Transverse colon (tissue), 4 donors: ENCODE measurements around the gene QPCT. TPM values are rescaled to one million over a fixed set of nuclear protein-coding genes. Genes with fewer than 3 reads are reported as not detected.

ENCODE experiments used
- DNase-seq: peaks from one replicate; pipeline ENCODE4 v3.0.0-alpha.2; 2019
- H3K27ac ChIP-seq, 4 donors: fragments of 200-600 bp; sonication (generic); 2 replicates each; pipeline ENCODE4 v1.5.1; 2016 to 2018; ENCODE audit warnings: inconsistent platforms in 4 of 4
- H3K27me3 ChIP-seq: fragments of 200-600 bp; sonication (generic); 2 replicates; pipeline ENCODE4 v1.5.1; 2017; ENCODE audit warnings: inconsistent platforms
- H3K36me3 ChIP-seq, 4 donors: fragments of 200-600 bp; sonication (generic); 2 replicates each; pipeline ENCODE4 v1.5.1; 2017 to 2019; ENCODE audit warnings: inconsistent platforms in 4 of 4
- H3K4me1 ChIP-seq, 4 donors: fragments of 200-600 bp; sonication (generic); 2 replicates each; pipeline ENCODE4 v1.5.1; 2017 to 2020; ENCODE audit warnings: inconsistent platforms in 4 of 4
- H3K4me3 ChIP-seq, 4 donors: fragments of 200-600 bp; sonication (generic); 1 replicate in 1 of 4; 2 replicates in 3 of 4; pipeline versions ENCODE4 v1.5.1 to v1.6.1; 2017 to 2019; ENCODE audit warnings: inconsistent platforms in 4 of 4
- H3K9me3 ChIP-seq, 2 donors: fragments of 200-600 bp; sonication (generic); 2 replicates each; pipeline ENCODE4 v1.5.1; 2017 to 2019; ENCODE audit warnings: inconsistent platforms in 2 of 2
- CTCF ChIP-seq, 5 experiments: fragments of 200-600 bp in 3 of 5; fragments of 450-650 bp in 2 of 5; sonication (generic) in 3 of 5; IDR thresholded peaks; 1 replicate in 2 of 5; 2 replicates in 3 of 5; pipeline ENCODE4 v1.5.1; 2016 to 2017; ENCODE audit warnings: antibody characterized with exemption in 5 of 5, inconsistent platforms in 3 of 5, mild to moderate bottlenecking in 2 of 5, moderate library complexity in 1 of 5
- EP300 ChIP-seq: sonication (generic); formaldehyde crosslinking; IDR thresholded peaks from one replicate; pipeline ENCODE4 v1.6.1; 2017; ENCODE audit warnings: antibody characterized with exemption, low read depth
- POLR2A ChIP-seq: fragments of 450-650 bp; IDR thresholded peaks from one replicate; pipeline ENCODE4 v1.6.1; 2016; ENCODE audit warnings: antibody characterized with exemption, mild to moderate bottlenecking, moderate library complexity
- POLR2AphosphoS5 ChIP-seq, 3 donors: sonication (generic); formaldehyde crosslinking; IDR thresholded peaks; one replicate each; pipeline ENCODE4 v1.6.1; 2016; ENCODE audit warnings: antibody characterized with exemption in 3 of 3
- WGBS, 2 donors: methylation state at CpG; one replicate each; pipeline ENCODE4 v1.1.5; 2018; ENCODE audit warnings: low coverage in 1 of 2; 5-methylcytosine and 5-hydroxymethylcytosine counted together
- in situ Hi-C, 4 donors: fragments of 200-750 bp; cut with MboI; loops; one replicate each; pipeline versions ENCODE4 v1.15.0 to v1.15.1; 2017; ENCODE audit warnings: low sequenced_read_pairs in 3 of 4, low pct_ligation_motif_present in 1 of 4, low pct_unique_long_range_greater_than_20kb in 1 of 4
- intact Hi-C: fragments of 100-400 bp; cut with DNase I; formaldehyde crosslinking; loops from one replicate; pipeline ENCODE4 v1.15.1; 2023; ENCODE audit warnings: low total_unique reads
- total RNA-seq, 4 donors: library from RNA; depleted of rRNA; stranded (reverse); fragments of >200 nt; gene quantifications; one replicate each; pipeline ENCODE4 v1.1.0, GENCODE V29; 2016

QPCT gene
- total RNA-seq, 4 donors from 2014 or later, result 1.6 to 34.4 (median 14.3) TPM

- H3K4me1 ChIP-seq, result peaks cover 0 to 69% (median 9%) of the 10 kb centered on the region in 4 donors
- H3K4me3 ChIP-seq, result no peak overlapping the region
- in situ Hi-C loops, result no loop called here
- DNase-seq, result no peak
- no peaks in the 10 kb centered on the region for H3K9me3 ChIP-seq
- 50 to 68% methylated on average over 2 to 5 of the region's 5 CpGs for WGBS, 2 donors
- no peaks in the 10 kb centered on the region for H3K27me3 ChIP-seq
- intact Hi-C loops, result no loop called here
- peak overlapping the region; percentile 1 to 23 (median 4) for H3K27ac ChIP-seq
- no peaks in the 10 kb centered on the region for H3K36me3 ChIP-seq
- TF ChIP-seq CTCF (IDR thresholded peaks at IDR 0.05) (no peak), POLR2AphosphoS5 (IDR thresholded peaks at IDR 0.05) (no peak), POLR2A (no peak), EP300 (no peak)
Measured at GRCh38 chr2:37318401-37318800, 26.0 kb upstream of the QPCT start.

- Histone ChIP-seq H3K36me3 (no peaks in the 10 kb centered on the region), H3K27me3 (no peaks in the 10 kb centered on the region), H3K9me3 (no peaks in the 10 kb centered on the region), H3K4me3 (no peak overlapping the region), H3K4me1 (peaks cover 0 to 60% (median 10%) of the 10 kb centered on the region in 4 donors), H3K27ac (no peak overlapping the region)
- DNase-seq, result no peak
- in situ Hi-C loops (no loop called here), intact Hi-C loops (no loop called here)
- 85 to 90% methylated on average over 12 of the region's 12 CpGs for WGBS, 2 donors
- no peak for TF ChIP-seq POLR2AphosphoS5 (IDR thresholded peaks at IDR 0.05)
- no peak for TF ChIP-seq POLR2A
Measured at GRCh38 chr2:37319754-37320609, 24.4 kb upstream of the QPCT start.

- WGBS, 2 donors, result 77% methylated on average over 4 of the region's 4 CpGs
- Histone ChIP-seq H3K4me3 (no peak overlapping the region), H3K27ac (no peak overlapping the region), H3K4me1 (peaks cover 0 to 66% (median 19%) of the 10 kb centered on the region in 4 donors), H3K36me3 (no peaks in the 10 kb centered on the region), H3K9me3 (no peaks in the 10 kb centered on the region), H3K27me3 (no peaks in the 10 kb centered on the region)
- intact Hi-C loops, result no loop called here
- TF ChIP-seq POLR2AphosphoS5 (IDR thresholded peaks at IDR 0.05) (no peak), POLR2A (no peak), CTCF (IDR thresholded peaks at IDR 0.05) (no peak), EP300 (no peak)
- in situ Hi-C loops, result no loop called here
- no peak for DNase-seq
Measured at GRCh38 chr2:37321029-37321682, 23.3 kb upstream of the QPCT start.

GRCh38 chr2:37322368-37322767 lies 22.1 kb upstream of the QPCT start:
- TF ChIP-seq POLR2AphosphoS5 (IDR thresholded peaks at IDR 0.05) (no peak), POLR2A (no peak), EP300 (no peak), CTCF (IDR thresholded peaks at IDR 0.05) (no peak)
- H3K27ac ChIP-seq, result peak overlapping the region in 3 of 4 donors; percentile 93 to 96 (median 94)

More at GRCh38 chr2:37322368-37322767, 22.1 kb upstream of the QPCT start:
- Histone ChIP-seq H3K4me3 (peak overlapping the region in 2 of 4 donors; percentile 96 to 97), H3K9me3 (no peaks in the 10 kb centered on the region), H3K4me1 (peaks cover 0 to 71% (median 19%) of the 10 kb centered on the region in 4 donors), H3K27me3 (no peaks in the 10 kb centered on the region), H3K36me3 (no peaks in the 10 kb centered on the region)
- DNase-seq, result no peak
- intact Hi-C loops (no loop called here), in situ Hi-C loops (no loop called here)
